ENCODE measurements around the gene CDCA3.
A peak's percentile ranks its signal among the peaks of the same experiment; 100 is the strongest.

CDCA3 gene

DNA sequence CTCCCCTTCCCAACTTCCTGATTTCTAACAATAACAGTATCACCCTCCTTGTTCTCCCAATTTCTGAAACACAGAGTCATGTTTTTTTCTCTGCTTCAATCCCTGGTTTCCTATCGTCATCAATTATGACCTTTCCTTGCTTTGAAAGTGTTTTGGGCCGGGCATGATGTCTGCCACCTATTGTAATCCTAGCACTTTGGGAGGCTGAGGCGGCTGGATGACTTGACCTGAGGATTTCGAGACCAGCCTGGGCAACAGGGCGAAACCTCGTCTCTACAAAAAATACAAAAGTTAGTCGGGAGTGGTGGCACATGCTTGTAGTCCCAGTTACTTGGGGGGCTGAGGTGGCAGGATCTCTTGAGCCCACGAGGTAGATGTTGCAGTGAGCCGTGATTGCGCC, 42.0 kb downstream of the CDCA3 start:
- no peak for DNase-seq (ENCODE audit: low read depth in 2 of 2)
- TF ChIP-seq, protein P1, sequence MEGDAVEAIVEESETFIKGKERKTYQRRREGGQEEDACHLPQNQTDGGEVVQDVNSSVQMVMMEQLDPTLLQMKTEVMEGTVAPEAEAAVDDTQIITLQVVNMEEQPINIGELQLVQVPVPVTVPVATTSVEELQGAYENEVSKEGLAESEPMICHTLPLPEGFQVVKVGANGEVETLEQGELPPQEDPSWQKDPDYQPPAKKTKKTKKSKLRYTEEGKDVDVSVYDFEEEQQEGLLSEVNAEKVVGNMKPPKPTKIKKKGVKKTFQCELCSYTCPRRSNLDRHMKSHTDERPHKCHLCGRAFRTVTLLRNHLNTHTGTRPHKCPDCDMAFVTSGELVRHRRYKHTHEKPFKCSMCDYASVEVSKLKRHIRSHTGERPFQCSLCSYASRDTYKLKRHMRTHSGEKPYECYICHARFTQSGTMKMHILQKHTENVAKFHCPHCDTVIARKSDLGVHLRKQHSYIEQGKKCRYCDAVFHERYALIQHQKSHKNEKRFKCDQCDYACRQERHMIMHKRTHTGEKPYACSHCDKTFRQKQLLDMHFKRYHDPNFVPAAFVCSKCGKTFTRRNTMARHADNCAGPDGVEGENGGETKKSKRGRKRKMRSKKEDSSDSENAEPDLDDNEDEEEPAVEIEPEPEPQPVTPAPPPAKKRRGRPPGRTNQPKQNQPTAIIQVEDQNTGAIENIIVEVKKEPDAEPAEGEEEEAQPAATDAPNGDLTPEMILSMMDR (IDR thresholded peaks at IDR 0.05; ENCODE audit: low read depth, low read length) = no peak
- no peak overlapping the region for H3K4me3 ChIP-seq (replicated peaks in 1 of 2; ENCODE audit: low read depth in 2 of 2, low read length in 2 of 2)

DNA sequence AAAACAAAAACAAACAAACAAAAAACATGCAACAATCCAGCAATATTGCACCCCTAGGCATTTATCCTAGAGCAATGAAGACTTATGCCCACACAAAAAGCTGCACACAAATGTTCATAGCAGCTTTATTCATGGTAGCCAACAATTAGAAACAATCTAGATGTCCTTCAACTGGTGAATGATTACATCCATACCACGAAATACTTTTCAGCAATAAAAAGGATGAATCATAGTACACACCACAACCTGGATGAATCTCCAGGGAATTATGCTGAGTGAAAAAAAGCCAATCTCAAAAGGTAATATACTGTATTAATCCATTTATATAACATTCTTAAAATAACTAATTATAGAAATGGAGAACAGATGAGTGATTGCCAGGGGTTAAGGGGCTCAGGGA, 43.9 kb downstream of the CDCA3 start:
- TF ChIP-seq, protein P1 (IDR thresholded peaks at IDR 0.05; ENCODE audit: low read depth, low read length) = no peak
- peak in 1 of 2 donors; percentile 22 for DNase-seq (ENCODE audit: low read depth in 2 of 2)
- no peak overlapping the region for H3K4me3 ChIP-seq (replicated peaks in 1 of 2; ENCODE audit: low read depth in 2 of 2, low read length in 2 of 2)

DNA sequence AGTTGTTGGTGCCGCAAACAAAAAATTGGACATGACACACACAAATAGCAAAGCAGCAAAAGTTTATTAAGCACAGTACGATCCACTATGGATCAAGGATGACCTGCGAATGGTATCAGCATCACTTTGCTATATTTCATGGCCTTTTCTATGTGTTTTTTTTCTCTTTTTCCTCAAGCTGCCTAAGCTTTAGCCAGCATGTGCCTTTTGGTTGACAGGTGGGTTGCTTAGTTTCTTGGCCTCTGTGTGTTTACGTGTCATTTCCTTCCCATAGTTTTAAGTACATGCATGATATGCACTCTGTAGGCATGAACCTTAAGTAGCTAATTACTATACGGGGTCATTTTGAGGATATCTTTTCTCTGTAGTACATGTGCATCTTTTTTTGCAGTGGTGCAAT, 51.9 kb downstream of the CDCA3 start:
- H3K4me3 ChIP-seq (replicated peaks in 1 of 2; ENCODE audit: low read depth in 2 of 2, low read length in 2 of 2) = no peak overlapping the region
- TF ChIP-seq, protein P1 (IDR thresholded peaks at IDR 0.05; ENCODE audit: low read depth, low read length) = no peak
- DNase-seq (ENCODE audit: low read depth in 2 of 2) = no peak

All from cardiac fibroblast (primary cell).